Hypothalamus (tissue), 51 donors: Measurements from ENCODE around the gene DCTN1.

Experiments
- DNase-seq, 51 donors: peaks; one replicate each; lab custom pipeline; 2025; lab: John Stamatoyannopoulos, UW

Gene DCTN1

DNA sequence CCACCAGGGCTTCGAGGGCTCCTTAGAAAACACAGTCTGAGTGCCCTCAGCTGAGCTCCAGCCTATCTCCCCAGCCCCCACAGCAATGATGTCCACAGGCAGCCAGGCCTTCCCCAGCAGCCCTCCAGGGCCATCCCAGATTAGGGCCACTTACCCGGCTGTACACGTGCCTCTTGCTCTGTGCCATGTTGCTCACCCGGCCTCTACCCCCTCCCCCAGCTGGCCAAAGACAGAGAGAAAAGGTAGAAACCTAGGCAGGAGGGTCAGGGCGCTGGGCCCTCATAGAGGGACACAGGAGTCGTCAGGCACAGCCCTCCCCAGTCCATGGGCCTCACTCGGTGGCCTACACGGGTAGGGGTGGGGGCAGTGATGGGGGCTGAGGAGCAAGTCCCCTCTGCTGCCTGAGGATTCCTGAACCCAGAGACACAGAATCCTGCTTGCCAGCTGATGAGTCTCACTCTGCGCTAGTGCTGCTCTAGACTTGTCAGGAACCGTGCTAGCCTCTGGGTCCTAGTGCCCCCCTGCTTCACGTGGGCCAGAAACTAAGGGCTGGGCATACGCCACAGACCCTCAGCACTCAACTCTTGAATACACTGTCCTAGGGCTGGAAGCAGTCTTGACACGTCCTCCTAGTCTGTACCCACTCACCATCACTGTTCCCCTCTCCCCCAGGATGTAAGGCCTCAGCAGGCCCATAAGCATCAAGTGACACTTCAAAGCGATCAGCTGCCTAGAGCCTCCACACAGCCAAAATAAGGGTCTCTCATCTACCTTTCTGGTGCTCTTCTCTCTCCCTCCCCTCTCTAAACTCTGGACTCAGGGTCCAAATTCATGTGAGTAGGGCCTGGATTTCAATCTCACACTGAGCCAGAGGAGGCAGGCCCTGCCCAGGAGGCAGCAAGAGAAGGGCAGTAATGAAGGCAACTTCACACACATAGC lies at the start of gene DCTN1:
Gene DCTN1 (minus strand): TSS at position 461 of the 939 bp plus-strand sequence. CDS start 274 bp downstream, at position 187.
- DNase-seq: peak in 48 of 51 donors; percentile 18 to 86 (median 62)

- no peak for DNase-seq
Measured at GRCh38 chr2:74428675-74429074, 48.6 kb upstream of the DCTN1 start.

DNA sequence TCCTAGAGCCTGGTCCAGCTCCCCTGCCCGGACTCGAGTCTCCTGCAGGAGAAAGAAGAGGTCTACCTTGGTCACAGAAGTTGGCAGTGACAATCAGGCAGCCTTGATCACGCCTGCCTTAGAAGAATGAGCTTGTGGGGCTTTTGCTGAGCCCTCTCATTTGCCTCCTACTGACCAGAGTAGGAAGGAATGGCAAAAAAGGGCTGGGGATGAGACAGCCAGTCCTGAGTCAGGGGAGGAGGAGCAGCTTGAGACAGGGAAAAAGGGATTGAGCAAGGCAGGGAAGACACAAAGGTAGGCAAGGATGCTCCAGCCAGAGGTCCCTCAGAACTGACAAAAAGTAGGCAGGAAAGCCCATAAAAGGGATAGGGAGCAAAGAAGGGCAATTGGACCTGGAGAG lies 47.4 kb upstream of the DCTN1 start:
- DNase-seq: no peak

- DNase-seq: no peak
Measured at GRCh38 chr2:74426181-74426758, 46.2 kb upstream of the DCTN1 start.

- no peak for DNase-seq
Measured at GRCh38 chr2:74425523-74425922, 45.4 kb upstream of the DCTN1 start.

GRCh38 chr2:74424995-74425406 lies 44.9 kb upstream of the DCTN1 start:
- DNase-seq: no peak

DNA sequence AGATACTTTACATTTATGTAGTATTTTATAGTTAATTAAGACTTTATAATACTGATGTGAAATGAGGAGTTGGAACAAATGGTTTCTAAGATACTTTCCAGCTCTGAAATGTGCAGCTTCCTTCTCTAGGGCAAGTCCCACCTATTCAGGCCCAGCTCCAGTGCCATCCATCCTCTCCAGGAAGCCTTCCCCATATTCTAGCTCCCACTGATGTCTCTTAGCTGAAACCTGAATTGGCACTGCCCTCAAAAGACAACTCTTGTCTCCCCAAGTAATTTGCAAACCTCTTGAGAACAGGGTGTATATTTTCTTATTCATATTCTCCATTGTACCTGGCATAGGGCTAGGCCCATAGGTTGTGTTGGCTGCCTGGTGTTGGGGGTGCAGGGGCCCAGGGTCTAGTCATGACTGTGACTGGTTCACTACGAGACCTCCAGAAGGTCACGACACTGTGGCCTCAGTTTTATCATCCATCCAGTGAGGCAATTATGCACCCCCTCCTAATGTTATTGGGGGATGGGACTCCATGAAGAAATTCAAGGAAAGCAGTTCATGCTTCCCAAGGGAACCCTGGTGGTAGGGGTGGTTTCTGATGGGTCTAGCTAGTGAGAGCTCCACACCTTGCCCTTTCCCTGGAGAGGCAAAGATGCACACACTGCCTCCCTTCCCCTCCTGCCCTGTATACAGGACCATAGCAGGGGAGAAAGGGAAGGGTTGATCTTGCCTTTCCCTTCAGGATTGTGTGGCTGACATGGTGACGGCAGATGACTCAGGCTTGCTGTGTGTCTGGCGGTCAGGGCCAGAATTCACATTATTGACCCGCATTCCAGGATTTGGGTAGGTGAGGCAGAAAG lies 44.3 kb upstream of the DCTN1 start:
- DNase-seq: no peak

GRCh38 chr2:74423231-74424095 lies 43.4 kb upstream of the DCTN1 start:
- DNase-seq: no peak

GRCh38 chr2:74421221-74421870 lies 41.2 kb upstream of the DCTN1 start, which contains the start of the genes C2orf81 and WDR54:
Gene C2orf81 (minus strand): TSS chr2:74421619. CDS start chr2:74421560, 59 bp downstream.
Gene WDR54 (plus strand): TSS chr2:74421730. CDS start chr2:74422154, 424 bp downstream.
- DNase-seq: peak in 44 of 51 donors; percentile 11 to 84 (median 67)

DNA sequence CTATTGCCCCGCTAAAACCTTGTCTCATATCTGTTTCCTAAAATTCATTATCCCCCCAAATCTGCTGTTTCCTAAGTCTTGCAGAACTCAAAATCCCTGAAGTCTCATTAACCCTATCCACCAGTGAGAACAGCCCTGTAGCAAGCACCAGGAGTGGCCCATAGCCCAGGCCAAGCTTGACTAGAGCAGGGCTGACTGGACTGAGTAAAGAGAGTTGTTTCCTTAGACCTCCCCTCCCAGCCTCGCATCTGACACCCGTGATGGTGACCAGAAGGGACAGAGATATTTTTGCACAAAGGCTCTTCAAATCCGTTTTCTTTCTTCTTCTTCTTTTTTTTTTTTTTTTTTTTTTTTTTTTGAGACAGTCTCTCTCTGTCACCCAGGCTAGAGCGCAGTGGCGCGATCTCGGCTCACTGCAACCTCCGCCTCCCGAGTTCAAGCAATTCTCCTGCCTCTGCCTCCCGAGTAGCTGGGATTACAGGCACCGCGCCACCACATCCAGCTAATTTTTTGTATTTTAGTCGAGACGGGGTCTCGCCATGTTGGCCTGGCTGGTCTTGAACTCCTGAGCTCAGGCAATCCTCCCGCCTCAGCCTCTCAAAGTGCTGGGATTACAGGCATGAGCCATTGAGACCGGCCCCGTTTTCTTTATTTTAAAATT lies 40.5 kb upstream of the DCTN1 start:
- DNase-seq: peak in 1 of 51 donors; percentile 48

- DNase-seq: no peak
Measured at GRCh38 chr2:74420006-74420405, 39.9 kb upstream of the DCTN1 start.

DNA sequence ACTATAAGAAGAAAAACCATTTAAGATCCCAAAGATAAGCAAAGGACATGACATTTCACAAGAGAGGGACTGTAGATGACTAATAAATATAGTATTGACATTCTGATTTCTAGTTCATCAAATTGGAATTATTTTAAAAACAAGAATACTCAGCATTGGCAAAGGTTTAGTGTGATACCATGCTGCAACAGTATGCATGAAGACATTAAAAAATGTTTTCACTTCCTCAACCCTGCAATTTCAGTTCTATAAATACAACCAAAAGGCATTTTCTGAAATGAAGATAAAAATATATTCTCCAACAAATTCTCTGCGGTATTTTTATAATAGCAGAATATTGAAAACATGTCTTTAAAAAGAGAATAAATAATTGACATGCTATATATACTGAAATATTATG lies 39.2 kb upstream of the DCTN1 start:
- DNase-seq: no peak

- DNase-seq: no peak
Measured at GRCh38 chr2:74418312-74418711, 38.2 kb upstream of the DCTN1 start.

DNA sequence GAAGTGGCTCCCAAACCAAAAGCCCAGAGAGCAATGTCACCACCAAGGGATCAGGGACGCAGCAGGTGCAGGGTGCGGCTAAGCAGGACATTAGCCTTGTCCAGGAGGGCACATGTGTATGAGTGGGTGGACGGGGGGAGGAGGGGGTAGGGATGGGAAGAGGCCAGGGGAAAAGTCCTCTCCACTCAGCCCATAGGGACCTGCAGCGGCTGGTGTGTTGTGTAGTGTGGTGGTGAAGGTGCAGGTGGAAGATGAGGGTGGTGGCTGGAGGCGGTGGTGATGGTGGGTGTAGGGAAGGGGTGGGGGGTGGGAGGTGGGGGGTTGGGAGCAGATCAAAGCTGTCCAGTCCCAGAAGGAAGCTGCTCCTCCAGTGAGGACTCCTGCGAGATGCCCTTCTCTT lies 37.7 kb upstream of the DCTN1 start:
- no peak for DNase-seq

GRCh38 chr2:74417197-74417596 lies 37.1 kb upstream of the DCTN1 start:
- no peak for DNase-seq

DNA sequence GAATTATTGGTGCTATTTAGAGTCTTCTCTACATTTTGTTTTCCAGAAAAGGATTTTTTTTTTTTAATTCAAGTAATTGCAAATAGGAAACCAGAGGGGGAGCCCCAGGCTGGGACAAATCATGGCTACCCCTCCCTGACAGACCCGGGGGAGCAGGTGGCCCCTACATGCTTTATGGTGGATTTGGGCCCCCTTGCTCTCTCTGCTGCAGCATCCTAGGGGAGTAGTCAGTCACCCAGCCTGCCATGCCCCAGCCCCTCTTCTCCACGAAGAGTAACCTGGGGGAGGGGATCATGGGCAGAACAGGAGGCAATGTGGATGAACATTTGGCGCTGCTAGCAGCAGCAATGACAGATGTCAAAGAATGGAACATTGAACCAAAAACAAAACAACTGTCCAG lies 36.7 kb upstream of the DCTN1 start:
- no peak for DNase-seq

GRCh38 chr2:74415762-74416395 lies 35.8 kb upstream of the DCTN1 start:
- no peak for DNase-seq
